Adrenal gland (tissue), 5 donors: ENCODE results near the gene BOD1L1.

ENCODE experiments used
- POLR2A ChIP-seq, 2 donors: fragments of 450-650 bp; IDR thresholded peaks; one replicate each; pipeline ENCODE4 v1.6.1; 2017; ENCODE audit warnings: antibody characterized with exemption in 2 of 2, mild to moderate bottlenecking in 2 of 2, moderate library complexity in 1 of 2
- TF ChIP-seq, protein P1 (sequence below), 6 experiments: fragments of 450-650 bp in 4 of 6; fragments of 200-600 bp in 2 of 6; sonication (generic) in 1 of 6; IDR thresholded peaks; 1 replicate in 5 of 6; 2 replicates in 1 of 6; pipeline versions ENCODE4 v1.5.1 to v1.8.0; 2016 to 2021; ENCODE audit warnings: antibody characterized with exemption in 6 of 6, mild to moderate bottlenecking in 2 of 6, moderate library complexity in 1 of 6
- donor health status: DM: no; HTN: no; CAD: no.

DNA sequence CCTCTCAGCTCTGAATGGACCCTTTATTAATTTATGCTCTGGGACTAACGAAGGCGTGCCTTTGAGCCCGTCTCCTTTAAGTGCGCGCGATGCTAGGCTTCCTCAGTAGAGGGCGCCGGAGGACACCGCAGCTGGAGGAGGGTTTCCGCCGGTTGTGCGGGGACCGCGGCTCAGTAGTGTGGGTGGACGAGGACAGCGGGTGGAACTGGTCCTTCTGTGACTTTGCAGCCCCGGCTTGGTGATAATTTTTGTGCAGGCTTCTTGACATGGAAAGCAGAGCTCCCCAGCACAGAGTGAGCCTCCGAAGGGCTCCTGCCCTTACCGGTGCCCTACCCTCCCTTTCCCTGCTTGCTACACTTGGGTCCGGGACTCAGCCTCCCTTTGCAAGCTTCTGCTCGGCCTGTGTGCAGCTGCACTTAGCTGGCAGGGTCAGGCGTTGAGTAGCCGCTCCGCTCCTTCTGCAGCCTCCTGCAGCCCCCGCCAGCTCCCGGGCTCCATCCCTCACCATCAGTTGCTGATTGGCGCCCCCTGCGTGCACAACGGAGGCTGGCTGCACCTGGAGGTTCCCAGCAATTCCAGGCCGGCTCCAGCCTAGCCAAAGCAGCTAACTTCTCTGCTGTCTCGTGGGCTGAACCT is 26.8 kb upstream of the BOD1L1 start:
- TF ChIP-seq, protein P1, sequence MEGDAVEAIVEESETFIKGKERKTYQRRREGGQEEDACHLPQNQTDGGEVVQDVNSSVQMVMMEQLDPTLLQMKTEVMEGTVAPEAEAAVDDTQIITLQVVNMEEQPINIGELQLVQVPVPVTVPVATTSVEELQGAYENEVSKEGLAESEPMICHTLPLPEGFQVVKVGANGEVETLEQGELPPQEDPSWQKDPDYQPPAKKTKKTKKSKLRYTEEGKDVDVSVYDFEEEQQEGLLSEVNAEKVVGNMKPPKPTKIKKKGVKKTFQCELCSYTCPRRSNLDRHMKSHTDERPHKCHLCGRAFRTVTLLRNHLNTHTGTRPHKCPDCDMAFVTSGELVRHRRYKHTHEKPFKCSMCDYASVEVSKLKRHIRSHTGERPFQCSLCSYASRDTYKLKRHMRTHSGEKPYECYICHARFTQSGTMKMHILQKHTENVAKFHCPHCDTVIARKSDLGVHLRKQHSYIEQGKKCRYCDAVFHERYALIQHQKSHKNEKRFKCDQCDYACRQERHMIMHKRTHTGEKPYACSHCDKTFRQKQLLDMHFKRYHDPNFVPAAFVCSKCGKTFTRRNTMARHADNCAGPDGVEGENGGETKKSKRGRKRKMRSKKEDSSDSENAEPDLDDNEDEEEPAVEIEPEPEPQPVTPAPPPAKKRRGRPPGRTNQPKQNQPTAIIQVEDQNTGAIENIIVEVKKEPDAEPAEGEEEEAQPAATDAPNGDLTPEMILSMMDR (IDR thresholded peaks at IDR 0.05) = peak; percentile 62 to 89 (median 78)
- TF ChIP-seq POLR2A (IDR thresholded peaks at IDR 0.05) = no peak
